GM23338 (cell line): ENCODE results near the gene HSPA12B. TPM values are rescaled to one million over a fixed set of nuclear protein-coding genes. Genes with fewer than 3 reads are reported as not detected.

Experiments used
- ATAC-seq: fragments of 200-7000 bp; cut with Tn5 transposase; 3 replicates; pipeline ENCODE4 v1.9.1; 2020
- DNase-seq: peaks from one replicate; pipeline ENCODE4 v3.0.0-alpha.2; 2015; ENCODE audit warnings: low spot score
- H2AFZ ChIP-seq: fragments of 200-600 bp; sonication (generic); 2 replicates; pipeline ENCODE4 v1.8.0; 2016; ENCODE audit warnings: antibody characterized with exemption, mild to moderate bottlenecking, moderate library complexity
- H3F3A ChIP-seq: fragments of 200-600 bp; sonication (generic); replicated peaks from 2 replicates; pipeline ENCODE4 v1.8.0; 2017; ENCODE audit warnings: antibody characterized with exemption, mixed run types, low read depth
- H3K27ac ChIP-seq: fragments of 200-600 bp; sonication (generic); 2 replicates; pipeline ENCODE4 v1.6.1; 2016; ENCODE audit warnings: low read depth
- H3K27me3 ChIP-seq: fragments of 200-600 bp; sonication (generic); 2 replicates; pipeline ENCODE4 v1.8.0; 2016; ENCODE audit warnings: mild to moderate bottlenecking, mixed run types, moderate library complexity; ENCODE audit not compliant: insufficient read depth
- H3K36me3 ChIP-seq: fragments of 200-600 bp; sonication (generic); 2 replicates; pipeline ENCODE4 v1.8.0; 2016; ENCODE audit warnings: mild to moderate bottlenecking; ENCODE audit not compliant: insufficient read depth
- H3K4me1 ChIP-seq: fragments of 200-600 bp; sonication (generic); 2 replicates; pipeline ENCODE4 v1.8.0; 2016; ENCODE audit warnings: mild to moderate bottlenecking, moderate library complexity; ENCODE audit not compliant: insufficient read depth
- H3K4me2 ChIP-seq: fragments of 200-600 bp; sonication (generic); 2 replicates; pipeline ENCODE4 v1.7.1; 2017; ENCODE audit warnings: mixed run types
- H3K4me3 ChIP-seq: fragments of 200-600 bp; sonication (generic); 2 replicates; pipeline ENCODE4 v1.6.1; 2016; ENCODE audit warnings: mixed run types
- H3K79me2 ChIP-seq: fragments of 200-600 bp; sonication (generic); replicated peaks from 2 replicates; pipeline ENCODE4 v1.8.0; 2017; ENCODE audit warnings: mild to moderate bottlenecking; ENCODE audit not compliant: insufficient read depth
- H3K9me2 ChIP-seq: fragments of 200-600 bp; sonication (generic); 2 replicates; pipeline ENCODE4 v1.8.0; 2017; ENCODE audit not compliant: insufficient read depth
- H4K20me1 ChIP-seq: fragments of 200-600 bp; sonication (generic); replicated peaks from 2 replicates; pipeline ENCODE4 v1.8.0; 2017; ENCODE audit warnings: mild to moderate bottlenecking; ENCODE audit not compliant: insufficient read depth
- H3K27ac Mint-ChIP-seq: 2 replicates; pipeline ENCODE4 v1.8.0; 2020; ENCODE audit warnings: inconsistent platforms, mild to moderate bottlenecking, moderate library complexity, mixed read lengths
- H3K27me3 Mint-ChIP-seq: 3 replicates; pipeline ENCODE4 v1.8.0; 2022; ENCODE audit warnings: low read depth, mild to moderate bottlenecking, moderate library complexity, mixed read lengths, inconsistent platforms; ENCODE audit not compliant: insufficient read depth, poor library complexity
- H3K36me3 Mint-ChIP-seq: 3 replicates; pipeline ENCODE4 v1.8.0; 2021; ENCODE audit warnings: low read depth, mild to moderate bottlenecking, inconsistent platforms, moderate library complexity, mixed read lengths
- H3K4me1 Mint-ChIP-seq: 3 replicates; pipeline ENCODE4 v1.8.0; 2020; ENCODE audit warnings: mild to moderate bottlenecking, inconsistent platforms, mixed read lengths
- H3K4me3 Mint-ChIP-seq: 3 replicates; pipeline ENCODE4 v1.8.0; 2021; ENCODE audit warnings: moderate library complexity, mild to moderate bottlenecking, inconsistent platforms, mixed read lengths
- H3K9me3 Mint-ChIP-seq: 3 replicates; pipeline ENCODE4 v1.8.0; 2020; ENCODE audit warnings: moderate library complexity, mild to moderate bottlenecking, inconsistent platforms, mixed read lengths
- CTCF ChIP-seq, 2 experiments: fragments of 200-600 bp in 1 of 2; sonication (generic) in 1 of 2; conservative IDR thresholded peaks; 2 replicates each; pipeline versions ENCODE4 v1.5.1 to v1.6.1; 2016 to 2017; ENCODE audit warnings: antibody characterized with exemption in 2 of 2, low read depth in 2 of 2, mild to moderate bottlenecking in 2 of 2, moderate library complexity in 1 of 2
- POLR2AphosphoS5 ChIP-seq: IDR thresholded peaks from 2 replicates; pipeline ENCODE4 v1.6.1; 2016; ENCODE audit warnings: antibody characterized with exemption, low read depth
- polyA plus RNA-seq: library from polyadenylated mRNA; unstranded; fragments of >200 nt; fragmentation: Nextera tagmentation; extraction: Ambion mirVana; gene quantifications from 2 replicates; pipeline ENCODE4 v1.2.1, GENCODE V29; 2016
- total RNA-seq: library from RNA; depleted of rRNA; stranded (reverse); fragments of >200 nt; shearing (Covaris generic); gene quantifications from 2 replicates; pipeline ENCODE4 v1.2.3, GENCODE V29; 2014
- TF ChIP-seq, protein P1 (sequence below): fragments of 250-450 bp; sonication (Bioruptor Pico); IDR thresholded peaks from 2 replicates; pipeline ENCODE4 v1.5.0; 2020; ENCODE audit warnings: mild to moderate bottlenecking, moderate library complexity
- TF ChIP-seq, protein P2 (sequence below): IDR thresholded peaks from 2 replicates; pipeline ENCODE4 v1.6.1; 2016; ENCODE audit warnings: antibody characterized with exemption
- TF ChIP-seq, protein P3 (sequence below): IDR thresholded peaks from one replicate; pipeline ENCODE4 v1.6.1; 2018; ENCODE audit warnings: antibody characterized with exemption; ENCODE audit not compliant: unreplicated experiment

HSPA12B gene
- total and polyA plus RNA-seq, 2 experiments from 2014 or later, result 2.8 to 6.5 TPM

GRCh38 chr20:3759316-3759823, 26.9 kb downstream of the HSPA12B start:
- peaks cover 12% of the 10 kb centered on the region; the same call in 1 of the 2 replicates for H3K79me2 ChIP-seq

More at GRCh38 chr20:3759316-3759823, 26.9 kb downstream of the HSPA12B start:
- no peak overlapping the region for H3K27ac ChIP-seq
- no peak for DNase-seq
- Mint-ChIP-seq H3K4me3 (no peak overlapping the region), H3K27me3 (peaks cover 14% of the 10 kb centered on the region), H3K27ac (no peak overlapping the region), H3K36me3 (peaks cover 22% of the 10 kb centered on the region), H3K9me3 (no peaks in the 10 kb centered on the region), H3K4me1 (no peaks in the 10 kb centered on the region)
- peaks cover 7% of the 10 kb centered on the region for H3K36me3 ChIP-seq
- no peak overlapping the region for H2AFZ ChIP-seq
- H3K4me1 ChIP-seq, result peaks cover 10% of the 10 kb centered on the region
- H3K27me3 ChIP-seq, result no peaks in the 10 kb centered on the region
- peaks cover 18% of the 10 kb centered on the region for H4K20me1 ChIP-seq
- H3K4me2 ChIP-seq, result no peak overlapping the region
- no peak for ATAC-seq
- no peaks in the 10 kb centered on the region for H3K9me2 ChIP-seq
- H3F3A ChIP-seq, result no peaks in the 10 kb centered on the region
- TF ChIP-seq, protein P1, sequence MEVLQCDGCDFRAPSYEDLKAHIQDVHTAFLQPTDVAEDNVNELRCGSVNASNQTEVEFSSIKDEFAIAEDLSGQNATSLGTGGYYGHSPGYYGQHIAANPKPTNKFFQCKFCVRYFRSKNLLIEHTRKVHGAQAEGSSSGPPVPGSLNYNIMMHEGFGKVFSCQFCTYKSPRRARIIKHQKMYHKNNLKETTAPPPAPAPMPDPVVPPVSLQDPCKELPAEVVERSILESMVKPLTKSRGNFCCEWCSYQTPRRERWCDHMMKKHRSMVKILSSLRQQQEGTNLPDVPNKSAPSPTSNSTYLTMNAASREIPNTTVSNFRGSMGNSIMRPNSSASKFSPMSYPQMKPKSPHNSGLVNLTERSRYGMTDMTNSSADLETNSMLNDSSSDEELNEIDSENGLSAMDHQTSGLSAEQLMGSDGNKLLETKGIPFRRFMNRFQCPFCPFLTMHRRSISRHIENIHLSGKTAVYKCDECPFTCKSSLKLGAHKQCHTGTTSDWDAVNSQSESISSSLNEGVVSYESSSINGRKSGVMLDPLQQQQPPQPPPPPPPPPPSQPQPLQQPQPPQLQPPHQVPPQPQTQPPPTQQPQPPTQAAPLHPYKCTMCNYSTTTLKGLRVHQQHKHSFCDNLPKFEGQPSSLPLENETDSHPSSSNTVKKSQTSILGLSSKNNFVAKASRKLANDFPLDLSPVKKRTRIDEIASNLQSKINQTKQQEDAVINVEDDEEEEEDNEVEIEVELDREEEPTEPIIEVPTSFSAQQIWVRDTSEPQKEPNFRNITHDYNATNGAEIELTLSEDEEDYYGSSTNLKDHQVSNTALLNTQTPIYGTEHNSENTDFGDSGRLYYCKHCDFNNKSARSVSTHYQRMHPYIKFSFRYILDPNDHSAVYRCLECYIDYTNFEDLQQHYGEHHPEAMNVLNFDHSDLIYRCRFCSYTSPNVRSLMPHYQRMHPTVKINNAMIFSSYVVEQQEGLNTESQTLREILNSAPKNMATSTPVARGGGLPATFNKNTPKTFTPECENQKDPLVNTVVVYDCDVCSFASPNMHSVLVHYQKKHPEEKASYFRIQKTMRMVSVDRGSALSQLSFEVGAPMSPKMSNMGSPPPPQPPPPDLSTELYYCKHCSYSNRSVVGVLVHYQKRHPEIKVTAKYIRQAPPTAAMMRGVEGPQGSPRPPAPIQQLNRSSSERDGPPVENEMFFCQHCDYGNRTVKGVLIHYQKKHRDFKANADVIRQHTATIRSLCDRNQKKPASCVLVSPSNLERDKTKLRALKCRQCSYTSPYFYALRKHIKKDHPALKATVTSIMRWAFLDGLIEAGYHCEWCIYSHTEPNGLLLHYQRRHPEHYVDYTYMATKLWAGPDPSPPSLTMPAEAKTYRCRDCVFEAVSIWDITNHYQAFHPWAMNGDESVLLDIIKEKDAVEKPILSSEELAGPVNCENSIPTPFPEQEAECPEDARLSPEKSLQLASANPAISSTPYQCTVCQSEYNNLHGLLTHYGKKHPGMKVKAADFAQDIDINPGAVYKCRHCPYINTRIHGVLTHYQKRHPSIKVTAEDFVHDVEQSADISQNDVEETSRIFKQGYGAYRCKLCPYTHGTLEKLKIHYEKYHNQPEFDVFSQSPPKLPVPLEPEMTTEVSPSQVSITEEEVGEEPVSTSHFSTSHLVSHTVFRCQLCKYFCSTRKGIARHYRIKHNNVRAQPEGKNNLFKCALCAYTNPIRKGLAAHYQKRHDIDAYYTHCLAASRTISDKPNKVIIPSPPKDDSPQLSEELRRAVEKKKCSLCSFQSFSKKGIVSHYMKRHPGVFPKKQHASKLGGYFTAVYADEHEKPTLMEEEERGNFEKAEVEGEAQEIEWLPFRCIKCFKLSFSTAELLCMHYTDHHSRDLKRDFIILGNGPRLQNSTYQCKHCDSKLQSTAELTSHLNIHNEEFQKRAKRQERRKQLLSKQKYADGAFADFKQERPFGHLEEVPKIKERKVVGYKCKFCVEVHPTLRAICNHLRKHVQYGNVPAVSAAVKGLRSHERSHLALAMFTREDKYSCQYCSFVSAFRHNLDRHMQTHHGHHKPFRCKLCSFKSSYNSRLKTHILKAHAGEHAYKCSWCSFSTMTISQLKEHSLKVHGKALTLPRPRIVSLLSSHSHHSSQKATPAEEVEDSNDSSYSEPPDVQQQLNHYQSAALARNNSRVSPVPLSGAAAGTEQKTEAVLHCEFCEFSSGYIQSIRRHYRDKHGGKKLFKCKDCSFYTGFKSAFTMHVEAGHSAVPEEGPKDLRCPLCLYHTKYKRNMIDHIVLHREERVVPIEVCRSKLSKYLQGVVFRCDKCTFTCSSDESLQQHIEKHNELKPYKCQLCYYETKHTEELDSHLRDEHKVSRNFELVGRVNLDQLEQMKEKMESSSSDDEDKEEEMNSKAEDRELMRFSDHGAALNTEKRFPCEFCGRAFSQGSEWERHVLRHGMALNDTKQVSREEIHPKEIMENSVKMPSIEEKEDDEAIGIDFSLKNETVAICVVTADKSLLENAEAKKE, result no peak
- TF ChIP-seq, protein P2, sequence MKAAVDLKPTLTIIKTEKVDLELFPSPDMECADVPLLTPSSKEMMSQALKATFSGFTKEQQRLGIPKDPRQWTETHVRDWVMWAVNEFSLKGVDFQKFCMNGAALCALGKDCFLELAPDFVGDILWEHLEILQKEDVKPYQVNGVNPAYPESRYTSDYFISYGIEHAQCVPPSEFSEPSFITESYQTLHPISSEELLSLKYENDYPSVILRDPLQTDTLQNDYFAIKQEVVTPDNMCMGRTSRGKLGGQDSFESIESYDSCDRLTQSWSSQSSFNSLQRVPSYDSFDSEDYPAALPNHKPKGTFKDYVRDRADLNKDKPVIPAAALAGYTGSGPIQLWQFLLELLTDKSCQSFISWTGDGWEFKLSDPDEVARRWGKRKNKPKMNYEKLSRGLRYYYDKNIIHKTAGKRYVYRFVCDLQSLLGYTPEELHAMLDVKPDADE, result no peak
- TF ChIP-seq, protein P3, sequence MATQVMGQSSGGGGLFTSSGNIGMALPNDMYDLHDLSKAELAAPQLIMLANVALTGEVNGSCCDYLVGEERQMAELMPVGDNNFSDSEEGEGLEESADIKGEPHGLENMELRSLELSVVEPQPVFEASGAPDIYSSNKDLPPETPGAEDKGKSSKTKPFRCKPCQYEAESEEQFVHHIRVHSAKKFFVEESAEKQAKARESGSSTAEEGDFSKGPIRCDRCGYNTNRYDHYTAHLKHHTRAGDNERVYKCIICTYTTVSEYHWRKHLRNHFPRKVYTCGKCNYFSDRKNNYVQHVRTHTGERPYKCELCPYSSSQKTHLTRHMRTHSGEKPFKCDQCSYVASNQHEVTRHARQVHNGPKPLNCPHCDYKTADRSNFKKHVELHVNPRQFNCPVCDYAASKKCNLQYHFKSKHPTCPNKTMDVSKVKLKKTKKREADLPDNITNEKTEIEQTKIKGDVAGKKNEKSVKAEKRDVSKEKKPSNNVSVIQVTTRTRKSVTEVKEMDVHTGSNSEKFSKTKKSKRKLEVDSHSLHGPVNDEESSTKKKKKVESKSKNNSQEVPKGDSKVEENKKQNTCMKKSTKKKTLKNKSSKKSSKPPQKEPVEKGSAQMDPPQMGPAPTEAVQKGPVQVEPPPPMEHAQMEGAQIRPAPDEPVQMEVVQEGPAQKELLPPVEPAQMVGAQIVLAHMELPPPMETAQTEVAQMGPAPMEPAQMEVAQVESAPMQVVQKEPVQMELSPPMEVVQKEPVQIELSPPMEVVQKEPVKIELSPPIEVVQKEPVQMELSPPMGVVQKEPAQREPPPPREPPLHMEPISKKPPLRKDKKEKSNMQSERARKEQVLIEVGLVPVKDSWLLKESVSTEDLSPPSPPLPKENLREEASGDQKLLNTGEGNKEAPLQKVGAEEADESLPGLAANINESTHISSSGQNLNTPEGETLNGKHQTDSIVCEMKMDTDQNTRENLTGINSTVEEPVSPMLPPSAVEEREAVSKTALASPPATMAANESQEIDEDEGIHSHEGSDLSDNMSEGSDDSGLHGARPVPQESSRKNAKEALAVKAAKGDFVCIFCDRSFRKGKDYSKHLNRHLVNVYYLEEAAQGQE, result no peak
- TF ChIP-seq CTCF (conservative IDR thresholded peaks at IDR 0.05; ENCODE audit: low read depth in 2 of 2) (no peak), POLR2AphosphoS5 (no peak)
- no peak overlapping the region for H3K4me3 ChIP-seq
